ENCODE data around the gene HOGA1.

- TF ChIP-seq REST (IDR thresholded peaks at IDR 0.05; ENCODE audit: insufficient read depth in 1 of 2, low read depth in 2 of 2, low read length in 2 of 2) (no peak), POLR2AphosphoS5 (IDR thresholded peaks at IDR 0.05; ENCODE audit: low read depth, low read length) (no peak), FOXP2 (optimal IDR thresholded peaks at IDR 0.05; ENCODE audit: borderline replicate concordance, extremely low read depth, extremely low read length, insufficient read depth) (no peak), SIN3A (IDR thresholded peaks at IDR 0.05; ENCODE audit: borderline replicate concordance, insufficient read depth, low read length) (no peak)
Measured at GRCh38 chr10:97548828-97549455, 35.2 kb upstream of the HOGA1 start.

All from PFSK-1 (cell line).